Esophagus squamous epithelium (tissue), 5 donors: ENCODE results near the gene SMIM26. TPM values are rescaled to one million over a fixed set of nuclear protein-coding genes. Genes with fewer than 3 reads are reported as not detected.

ENCODE experiments used
- DNase-seq: peaks from one replicate; lab custom pipeline; 2025; lab: John Stamatoyannopoulos, UW
- H3K27ac ChIP-seq, 4 donors: fragments of 200-600 bp; sonication (generic); one replicate each; pipeline ENCODE4 v1.5.1; 2016 to 2019; ENCODE audit warnings: mild to moderate bottlenecking in 1 of 4
- H3K27me3 ChIP-seq, 4 donors: fragments of 200-600 bp; sonication (generic); 1 replicate in 3 of 4; 2 replicates in 1 of 4; pipeline versions ENCODE4 v1.5.1 to v1.6.0; 2017 to 2021; ENCODE audit warnings: antibody characterized with exemption in 1 of 4
- H3K36me3 ChIP-seq, 3 donors: fragments of 200-600 bp; sonication (generic); one replicate each; pipeline ENCODE4 v1.5.1; 2016 to 2019
- H3K4me1 ChIP-seq, 3 donors: fragments of 200-600 bp; sonication (generic); one replicate each; pipeline ENCODE4 v1.5.1; 2017 to 2019
- H3K4me3 ChIP-seq, 4 donors: fragments of 200-600 bp; sonication (generic); 1 replicate in 3 of 4; 2 replicates in 1 of 4; pipeline ENCODE4 v1.5.1; 2016 to 2019; ENCODE audit warnings: mild to moderate bottlenecking in 2 of 4, moderate library complexity in 1 of 4
- H3K9me3 ChIP-seq, 3 donors: fragments of 200-600 bp; sonication (generic); one replicate each; pipeline ENCODE4 v1.5.1; 2016 to 2019
- POLR2A ChIP-seq, 4 donors: fragments of 450-650 bp; IDR thresholded peaks; one replicate each; pipeline ENCODE4 v1.6.1; 2017; ENCODE audit warnings: antibody characterized with exemption in 4 of 4, mild to moderate bottlenecking in 4 of 4, moderate library complexity in 3 of 4
- WGBS, 2 donors: methylation state at CpG; one replicate each; pipeline ENCODE4 v1.1.5; 2018; 5-methylcytosine and 5-hydroxymethylcytosine counted together
- intact Hi-C: fragments of 100-400 bp; cut with DNase I; formaldehyde crosslinking; loops from one replicate; pipeline ENCODE4 v1.15.0; 2022
- total RNA-seq, 4 donors: library from RNA; depleted of rRNA; stranded (reverse); fragments of >200 nt; gene quantifications; one replicate each; pipeline ENCODE4 v1.1.0, GENCODE V29; 2016
- TF ChIP-seq, protein P1 (sequence below), 6 experiments: fragments of 450-650 bp in 4 of 6; fragments of 200-600 bp in 2 of 6; sonication (generic) in 2 of 6; IDR thresholded peaks; one replicate each; pipeline ENCODE4 v1.5.1; 2016 to 2019; ENCODE audit warnings: antibody characterized with exemption in 6 of 6, mild to moderate bottlenecking in 4 of 6, moderate library complexity in 4 of 6
- donor health status: DM: yes; HTN: yes; CAD: no.

SMIM26 gene
- total RNA-seq, 4 donors from 2014 or later: 72.0 to 147 (median 106) TPM

DNA sequence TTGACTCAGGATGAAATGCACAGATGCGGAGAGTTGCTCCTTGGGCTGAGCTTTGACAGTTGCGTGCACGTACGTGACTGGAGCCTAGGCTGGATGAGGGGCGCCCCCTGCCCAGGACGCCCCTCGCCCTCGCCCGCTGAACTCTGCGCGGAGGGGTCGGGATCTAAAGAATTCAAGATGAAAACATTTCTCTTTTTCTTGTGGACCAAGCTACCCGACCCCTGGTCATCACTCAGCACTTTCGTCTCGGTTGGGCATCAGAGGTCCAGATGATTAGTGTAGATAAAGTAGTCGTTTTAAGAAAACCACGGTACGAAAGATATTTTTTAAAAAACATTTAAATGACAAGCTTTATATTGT lies 21.3 kb downstream of the SMIM26 start:
- Histone ChIP-seq H3K36me3 (peaks cover 0 to under 1% (median 0%) of the 10 kb centered on the region in 3 donors), H3K27me3 (no peaks in the 10 kb centered on the region), H3K9me3 (no peaks in the 10 kb centered on the region), H3K4me1 (peaks cover 0 to 17% (median 6%) of the 10 kb centered on the region in 3 donors), H3K27ac (peak overlapping the region; percentile 64 to 90 (median 84)), H3K4me3 (peak overlapping the region; percentile 65 to 100 (median 90))
- no peak for TF ChIP-seq POLR2A (IDR thresholded peaks at IDR 0.05)
- TF ChIP-seq, protein P1, sequence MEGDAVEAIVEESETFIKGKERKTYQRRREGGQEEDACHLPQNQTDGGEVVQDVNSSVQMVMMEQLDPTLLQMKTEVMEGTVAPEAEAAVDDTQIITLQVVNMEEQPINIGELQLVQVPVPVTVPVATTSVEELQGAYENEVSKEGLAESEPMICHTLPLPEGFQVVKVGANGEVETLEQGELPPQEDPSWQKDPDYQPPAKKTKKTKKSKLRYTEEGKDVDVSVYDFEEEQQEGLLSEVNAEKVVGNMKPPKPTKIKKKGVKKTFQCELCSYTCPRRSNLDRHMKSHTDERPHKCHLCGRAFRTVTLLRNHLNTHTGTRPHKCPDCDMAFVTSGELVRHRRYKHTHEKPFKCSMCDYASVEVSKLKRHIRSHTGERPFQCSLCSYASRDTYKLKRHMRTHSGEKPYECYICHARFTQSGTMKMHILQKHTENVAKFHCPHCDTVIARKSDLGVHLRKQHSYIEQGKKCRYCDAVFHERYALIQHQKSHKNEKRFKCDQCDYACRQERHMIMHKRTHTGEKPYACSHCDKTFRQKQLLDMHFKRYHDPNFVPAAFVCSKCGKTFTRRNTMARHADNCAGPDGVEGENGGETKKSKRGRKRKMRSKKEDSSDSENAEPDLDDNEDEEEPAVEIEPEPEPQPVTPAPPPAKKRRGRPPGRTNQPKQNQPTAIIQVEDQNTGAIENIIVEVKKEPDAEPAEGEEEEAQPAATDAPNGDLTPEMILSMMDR (IDR thresholded peaks at IDR 0.05): no peak
- 11 to 13% methylated on average over 16 to 18 of the region's 18 CpGs for WGBS, 2 donors
- DNase-seq: no peak
- intact Hi-C loops: no loop called here

- intact Hi-C loops: no loop called here
- Histone ChIP-seq H3K27me3 (no peaks in the 10 kb centered on the region), H3K4me1 (peaks cover 0 to 17% (median 6%) of the 10 kb centered on the region in 3 donors), H3K36me3 (peaks cover 0 to 15% (median 0%) of the 10 kb centered on the region in 3 donors), H3K4me3 (no peak overlapping the region), H3K27ac (no peak overlapping the region), H3K9me3 (no peaks in the 10 kb centered on the region)
- TF ChIP-seq POLR2A (IDR thresholded peaks at IDR 0.05): no peak
- TF ChIP-seq, protein P1 (IDR thresholded peaks at IDR 0.05): no peak
- WGBS, 2 donors: 84 to 89% methylated on average over 8 of the region's 8 CpGs
- DNase-seq: no peak
Measured at GRCh38 chr20:18589941-18590674, 22.9 kb downstream of the SMIM26 start.

- H3K4me3 ChIP-seq: no peak overlapping the region
- H3K27me3 ChIP-seq: no peaks in the 10 kb centered on the region
- no peaks in the 10 kb centered on the region for H3K4me1 ChIP-seq
- intact Hi-C loops: no loop called here
- no peak overlapping the region for H3K27ac ChIP-seq
- no peak for DNase-seq
- no peaks in the 10 kb centered on the region for H3K9me3 ChIP-seq
- peaks cover 0 to 59% (median 4%) of the 10 kb centered on the region in 3 donors for H3K36me3 ChIP-seq
- TF ChIP-seq POLR2A (IDR thresholded peaks at IDR 0.05): no peak
- TF ChIP-seq, protein P1 (IDR thresholded peaks at IDR 0.05): no peak
Measured at GRCh38 chr20:18596270-18596669, 29.0 kb downstream of the SMIM26 start.

GRCh38 chr20:18609741-18610140 lies 42.5 kb downstream of the SMIM26 start:
- H3K27me3 ChIP-seq: no peaks in the 10 kb centered on the region
- peaks cover 0 to 21% (median 0%) of the 10 kb centered on the region in 3 donors for H3K4me1 ChIP-seq
- no peak overlapping the region for H3K27ac ChIP-seq
- no peak overlapping the region for H3K4me3 ChIP-seq
- no peaks in the 10 kb centered on the region for H3K36me3 ChIP-seq
- intact Hi-C loops: no loop called here
- no peak for DNase-seq
- H3K9me3 ChIP-seq: no peaks in the 10 kb centered on the region
- no peak for TF ChIP-seq POLR2A (IDR thresholded peaks at IDR 0.05)
- TF ChIP-seq, protein P1 (IDR thresholded peaks at IDR 0.05): no peak

DNA sequence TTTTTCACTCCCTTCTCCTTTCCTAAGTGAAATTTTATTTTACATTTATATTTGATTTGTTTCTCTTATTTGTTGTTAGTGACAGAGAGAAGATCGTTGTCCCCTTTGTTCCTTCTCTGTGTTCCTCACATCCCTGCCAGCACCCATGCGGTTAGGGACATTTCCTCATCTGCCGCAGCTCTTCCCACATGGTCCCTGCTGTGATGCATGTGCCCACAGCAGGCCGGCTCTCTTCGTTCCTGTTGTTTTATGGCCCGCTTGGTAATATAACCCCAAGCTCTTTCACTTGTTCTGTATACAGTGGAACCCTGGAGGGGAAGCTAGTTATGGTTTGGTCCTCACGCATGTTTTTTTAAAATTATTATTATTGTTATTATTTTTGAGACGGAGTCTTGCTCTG lies 44.3 kb downstream of the SMIM26 start:
- Histone ChIP-seq H3K4me1 (peaks cover 0 to 36% (median 0%) of the 10 kb centered on the region in 3 donors), H3K27ac (no peak overlapping the region), H3K9me3 (no peaks in the 10 kb centered on the region), H3K4me3 (no peak overlapping the region), H3K36me3 (no peaks in the 10 kb centered on the region), H3K27me3 (no peaks in the 10 kb centered on the region)
- DNase-seq: no peak
- intact Hi-C loops: no loop called here
- TF ChIP-seq POLR2A (IDR thresholded peaks at IDR 0.05): no peak
- TF ChIP-seq, protein P1 (IDR thresholded peaks at IDR 0.05): no peak
- WGBS, 2 donors: 84 to 86% methylated on average over 8 of the region's 8 CpGs
